Measurements from ENCODE around the gene TUFT1. TPM values are rescaled to one million over a fixed set of nuclear protein-coding genes. Genes with fewer than 3 reads are reported as not detected.

The TUFT1 gene
- total and polyA plus RNA-seq, 2 of the 13 experiments (the other 11 are each of a cell fraction or from before 2014, with no cell fraction given) = 6.4 to 7.3 TPM

DNA sequence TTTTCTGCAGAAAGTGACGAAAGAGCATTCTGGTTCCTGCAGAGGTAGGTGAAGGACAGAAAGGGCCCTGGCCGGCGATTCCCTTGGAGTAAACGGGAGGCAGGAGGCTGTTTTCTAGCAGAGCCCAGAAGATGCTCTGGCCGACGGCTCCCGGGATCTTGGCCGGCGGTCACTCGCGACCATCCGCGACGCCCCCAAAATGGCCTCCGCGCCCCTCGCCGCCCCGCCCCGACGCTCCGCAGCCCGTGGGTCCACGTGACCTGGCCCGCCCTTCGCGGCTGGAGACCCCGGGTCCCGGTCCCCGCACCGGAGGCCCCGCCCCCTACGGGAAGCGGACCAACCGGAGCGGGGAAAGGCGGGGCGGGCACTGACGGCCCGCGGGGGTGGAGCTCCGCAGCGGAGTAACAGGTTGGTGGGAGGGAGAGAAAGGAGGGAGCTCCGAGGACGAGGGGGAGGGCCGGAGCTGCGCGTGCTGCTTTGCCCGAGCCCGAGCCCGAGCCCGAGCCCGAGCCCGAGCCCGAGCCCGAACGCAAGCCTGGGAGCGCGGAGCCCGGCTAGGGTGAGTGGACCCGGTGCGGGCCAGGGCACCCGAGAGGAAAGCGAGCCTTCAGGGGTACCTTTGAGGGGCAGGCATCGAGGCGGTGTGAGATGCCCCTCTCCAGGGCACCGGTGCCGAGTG is 29.0 kb upstream of the TUFT1 start, which contains the start of gene CGN (continued):
- TF ChIP-seq HDAC6 (IDR thresholded peaks at IDR 0.05; ENCODE audit: low read depth, low read length) (no peak), BCL3 (CRISPR knock-in tag; IDR thresholded peaks at IDR 0.05) (0 out of 2 replicates have a peak, but pooled peaks have one; percentile 23), YY1 (IDR thresholded peaks at IDR 0.05; ENCODE audit: insufficient read depth, insufficient replicate concordance, low read depth, low read length) (peak; percentile 88), ZNF780A (CRISPR knock-in tag; IDR thresholded peaks at IDR 0.05) (no peak), ZBTB14 (CRISPR knock-in tag; IDR thresholded peaks at IDR 0.05) (no peak), DMAP1 (CRISPR knock-in tag; IDR thresholded peaks at IDR 0.05) (no peak), HNRNPH1 (optimal IDR thresholded peaks at IDR 0.05; ENCODE audit: low read depth, low read length) (no peak), SP1 (IDR thresholded peaks at IDR 0.05) (no peak), SP1 (CRISPR knock-in tag; IDR thresholded peaks at IDR 0.05) (peak; percentile 38; the same call in 1 of the 2 replicates), RCOR2 (CRISPR knock-in tag; IDR thresholded peaks at IDR 0.05) (no peak), IRX3 (CRISPR knock-in tag; IDR thresholded peaks at IDR 0.05; ENCODE audit: borderline replicate concordance, low read depth) (no peak), SAFB2 (CRISPR knock-in tag; IDR thresholded peaks at IDR 0.05; ENCODE audit: borderline replicate concordance, low read depth) (no peak), ZBTB2 (CRISPR knock-in tag; IDR thresholded peaks at IDR 0.05; ENCODE audit: low read depth) (peak; percentile 87), ASH2L (IDR thresholded peaks at IDR 0.05; ENCODE audit: insufficient read length, low read depth, low read length) (peak; percentile 13), ZNF451 (CRISPR knock-in tag; IDR thresholded peaks at IDR 0.05) (no peak), SMARCC2 (IDR thresholded peaks at IDR 0.05) (no peak), RBFOX2 (IDR thresholded peaks at IDR 0.05; ENCODE audit: low read depth, low read length) (no peak), ZNF292 (CRISPR knock-in tag; IDR thresholded peaks at IDR 0.05; ENCODE audit: borderline replicate concordance, low read depth) (no peak), THAP8 (CRISPR knock-in tag; IDR thresholded peaks at IDR 0.05; ENCODE audit: borderline replicate concordance) (no peak), CCDC6 (CRISPR knock-in tag; IDR thresholded peaks at IDR 0.05) (peak; percentile 79; the same call in 1 of the 2 replicates), KLF16 (CRISPR knock-in tag; IDR thresholded peaks at IDR 0.05) (peak in 1 of 2 experiments; percentile 38; a peak in 1 of 4 replicates), ZFP36L1 (CRISPR knock-in tag; IDR thresholded peaks at IDR 0.05) (no peak)
- TF ChIP-seq, protein P1, sequence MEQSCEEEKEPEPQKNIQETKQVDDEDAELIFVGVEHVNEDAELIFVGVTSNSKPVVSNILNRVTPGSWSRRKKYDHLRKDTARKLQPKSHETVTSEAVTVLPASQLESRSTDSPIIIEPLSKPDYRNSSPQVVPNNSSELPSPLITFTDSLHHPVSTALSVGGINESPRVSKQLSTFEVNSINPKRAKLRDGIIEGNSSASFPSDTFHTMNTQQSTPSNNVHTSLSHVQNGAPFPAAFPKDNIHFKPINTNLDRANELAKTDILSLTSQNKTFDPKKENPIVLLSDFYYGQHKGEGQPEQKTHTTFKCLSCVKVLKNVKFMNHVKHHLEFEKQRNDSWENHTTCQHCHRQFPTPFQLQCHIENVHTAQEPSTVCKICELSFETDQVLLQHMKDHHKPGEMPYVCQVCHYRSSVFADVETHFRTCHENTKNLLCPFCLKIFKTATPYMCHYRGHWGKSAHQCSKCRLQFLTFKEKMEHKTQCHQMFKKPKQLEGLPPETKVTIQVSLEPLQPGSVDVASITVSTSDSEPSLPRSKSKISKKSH (CRISPR knock-in tag; IDR thresholded peaks at IDR 0.05; ENCODE audit: borderline replicate concordance) = no peak
